Stimulated activated CD8-positive, alpha-beta memory T cell treated with anti-CD3 and anti-CD28 coated beads, Interleukin-2, amount 100 ng/mL, for 48 hours (primary cell): ENCODE results near the gene KRTAP24-1.

ENCODE experiments used
- DNase-seq, 2 donors: peaks; one replicate each; pipeline ENCODE4 v3.0.0-alpha.2; 2020; ENCODE audit warnings: low read depth in 2 of 2

The KRTAP24-1 gene

DNA sequence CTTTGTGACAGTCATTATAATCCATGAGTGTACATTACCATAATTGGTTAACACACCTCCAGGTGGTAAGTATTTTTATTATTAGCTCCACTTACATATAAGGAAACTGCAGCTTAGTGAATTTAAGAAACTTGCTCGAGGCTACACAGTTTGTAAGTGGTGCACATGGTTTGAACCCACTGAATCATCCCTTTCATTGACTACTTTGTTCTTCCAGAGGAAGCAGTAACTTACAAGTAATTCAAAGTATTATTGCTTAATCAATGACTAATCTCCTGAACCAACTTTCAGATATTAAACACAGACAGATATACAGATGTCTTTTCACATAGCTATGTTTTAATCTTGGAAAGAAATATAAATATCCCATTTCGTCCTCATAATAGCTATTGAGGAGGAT, 48.1 kb downstream of the KRTAP24-1 start:
- DNase-seq: no peak

DNA sequence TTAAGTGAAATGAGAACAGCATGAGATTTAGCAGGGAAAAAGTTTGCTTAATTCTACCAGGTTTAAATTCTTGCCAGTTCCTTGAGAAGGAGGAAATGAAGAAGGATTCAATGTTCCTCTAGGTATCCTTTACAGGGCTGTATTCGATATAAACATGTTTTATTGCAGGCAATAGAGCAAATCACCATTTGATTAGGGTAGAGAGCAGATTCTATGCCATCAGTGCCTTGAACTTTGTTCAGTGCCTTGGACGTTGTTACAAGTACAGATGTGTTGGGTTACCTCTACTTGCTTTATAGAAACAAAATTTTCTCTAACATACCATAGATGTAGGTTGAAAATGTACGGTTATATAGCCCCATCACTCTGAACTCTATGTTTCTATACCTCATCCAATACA, 48.7 kb downstream of the KRTAP24-1 start:
- no peak for DNase-seq

DNA sequence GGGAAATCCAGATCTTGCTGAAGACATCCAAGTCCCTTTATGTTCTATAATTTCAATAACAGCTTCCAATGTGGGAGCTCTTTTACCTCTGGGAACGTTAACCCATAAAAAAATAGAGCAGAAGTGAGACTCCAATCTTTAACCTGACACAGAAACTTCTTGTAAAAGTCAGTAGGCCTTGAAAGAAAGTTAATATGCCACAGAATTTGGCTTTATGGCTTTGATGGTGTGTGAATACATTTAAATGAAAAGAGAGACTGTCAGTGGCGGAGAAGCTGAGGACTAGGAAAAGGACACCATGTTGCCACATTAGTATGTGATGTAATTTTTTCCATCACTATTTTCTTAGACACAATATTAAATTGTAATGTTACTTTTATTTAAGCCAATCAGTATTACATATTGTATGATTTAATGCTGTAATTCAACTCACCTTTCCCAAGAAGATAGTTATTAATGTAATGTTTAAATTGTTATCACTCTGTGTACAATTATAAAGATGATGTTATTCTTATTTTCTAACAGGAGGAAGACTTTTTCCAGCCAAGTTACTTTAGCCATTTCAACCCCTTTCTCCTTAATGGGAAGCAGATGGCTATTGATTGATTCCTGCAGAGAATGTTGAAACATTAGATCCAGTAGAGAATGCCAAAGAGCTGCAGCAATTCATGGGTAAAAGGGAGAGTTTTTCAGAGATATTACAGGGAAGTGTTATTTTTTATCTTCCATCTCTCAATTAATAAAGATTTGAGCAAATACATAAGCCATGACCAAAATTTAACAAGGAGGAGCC, 49.3 kb downstream of the KRTAP24-1 start:
- DNase-seq: no peak

DNA sequence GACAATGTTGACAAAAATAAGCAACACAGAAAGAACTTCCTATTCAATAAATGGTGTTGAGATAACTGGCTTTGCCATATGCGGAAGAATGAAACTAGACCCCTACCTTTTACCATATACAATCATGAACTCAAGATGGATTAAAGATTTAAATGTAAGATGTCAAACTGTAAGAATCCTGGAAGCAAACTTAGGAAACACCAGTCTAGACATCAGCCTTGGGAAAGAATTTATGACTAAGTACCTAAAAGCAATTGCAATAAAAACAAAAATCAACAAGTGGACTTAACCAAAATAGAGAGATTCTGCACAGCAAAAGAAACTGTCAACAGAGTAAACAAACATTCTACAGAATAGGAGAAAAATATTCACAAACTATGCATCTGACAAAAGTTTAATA, 50.7 kb downstream of the KRTAP24-1 start:
- no peak for DNase-seq
